Keratinocyte (primary cell): ENCODE measurements around the gene CCT7. TPM values are rescaled to one million over a fixed set of nuclear protein-coding genes. Genes with fewer than 3 reads are reported as not detected.

Experiments used
- DNase-seq: peaks from one replicate; pipeline ENCODE4 v3.0.0-alpha.2; 2011; ENCODE audit warnings: low read depth, missing footprints, low spot score
- FAIRE-seq: peaks from 2 replicates; lab custom pipeline; 2011; peaks lifted over from hg19 to GRCh38; lab: Jason Lieb, UNC
- H2AFZ ChIP-seq: 2 replicates; pipeline ENCODE4 v1.6.0; 2012; ENCODE audit warnings: low read length, control low read depth, inconsistent platforms; ENCODE audit not compliant: control insufficient read depth
- H3K27ac ChIP-seq: 2 replicates; pipeline ENCODE4 v1.5.1; 2011; ENCODE audit warnings: low read length; ENCODE audit not compliant: control insufficient read depth, insufficient read depth
- H3K27me3 ChIP-seq: 3 replicates; pipeline ENCODE4 v1.6.0; 2011; ENCODE audit warnings: low read length; ENCODE audit not compliant: control insufficient read depth, insufficient read depth; ENCODE audit errors: extremely low read depth
- H3K36me3 ChIP-seq, 2 experiments: 2 replicates in 1 of 2; 3 replicates in 1 of 2; pipeline ENCODE4 v1.5.1; 2011; ENCODE audit warnings: low read length in 2 of 2, mild to moderate bottlenecking in 1 of 2; ENCODE audit not compliant: control insufficient read depth in 2 of 2, insufficient read depth in 2 of 2; ENCODE audit errors: extremely low read depth in 1 of 2
- H3K4me1 ChIP-seq: 3 replicates; pipeline ENCODE4 v1.5.1; 2011; ENCODE audit warnings: low read length; ENCODE audit not compliant: control insufficient read depth, insufficient read depth; ENCODE audit errors: extremely low read depth
- H3K4me2 ChIP-seq: 3 replicates; pipeline ENCODE4 v1.6.0; 2011; ENCODE audit warnings: low read depth, low read length; ENCODE audit not compliant: control insufficient read depth, insufficient read depth; ENCODE audit errors: extremely low read depth
- H3K4me3 ChIP-seq, 3 experiments: fragments of 200-600 bp in 1 of 3; sonication (generic) in 1 of 3; 2 replicates in 2 of 3; 3 replicates in 1 of 3; pipeline ENCODE4 v1.5.1; 2011 to 2016; ENCODE audit warnings: low read length in 3 of 3, mild to moderate bottlenecking in 3 of 3, control low read depth in 2 of 3, inconsistent platforms in 1 of 3, low read depth in 1 of 3, mixed read lengths in 1 of 3, mixed run types in 1 of 3, moderate library complexity in 1 of 3; ENCODE audit not compliant: control insufficient read depth in 2 of 3, insufficient read depth in 2 of 3; ENCODE audit errors: extremely low read depth in 1 of 3
- H3K79me2 ChIP-seq: 2 replicates; pipeline ENCODE4 v1.6.0; 2012; ENCODE audit warnings: low read length; ENCODE audit not compliant: control insufficient read depth, insufficient read depth
- H3K9ac ChIP-seq: 3 replicates; pipeline ENCODE4 v1.6.0; 2011; ENCODE audit warnings: low read length; ENCODE audit not compliant: control insufficient read depth, insufficient read depth; ENCODE audit errors: extremely low read depth
- H3K9me1 ChIP-seq: 3 replicates; pipeline ENCODE4 v1.6.0; 2011; ENCODE audit warnings: low read length; ENCODE audit not compliant: control insufficient read depth, insufficient read depth; ENCODE audit errors: extremely low read depth
- H3K9me3 ChIP-seq: 2 replicates; pipeline ENCODE4 v1.5.1; 2012; ENCODE audit warnings: low read depth, low read length; ENCODE audit not compliant: control insufficient read depth
- H4K20me1 ChIP-seq: 3 replicates; pipeline ENCODE4 v1.6.0; 2011; ENCODE audit warnings: low read length; ENCODE audit not compliant: control insufficient read depth, insufficient read depth; ENCODE audit errors: extremely low read depth
- CTCF ChIP-seq, 3 experiments: IDR thresholded peaks in 1 of 3; conservative IDR thresholded peaks in 1 of 3; optimal IDR thresholded peaks in 1 of 3; 2 replicates in 2 of 3; 3 replicates in 1 of 3; pipeline versions ENCODE3 to v1.5.1; 2011; ENCODE audit warnings: low read length in 3 of 3, mild to moderate bottlenecking in 3 of 3, moderate library complexity in 2 of 3, control low read depth in 1 of 3, inconsistent platforms in 1 of 3; ENCODE audit not compliant: insufficient read depth in 2 of 3; ENCODE audit errors: extremely low read depth in 1 of 3
- EZH2 ChIP-seq: IDR thresholded peaks from one replicate; pipeline ENCODE4 v1.6.1; 2012; ENCODE audit warnings: inconsistent platforms, mild to moderate bottlenecking, low read length, moderate library complexity
- dilution Hi-C: fragments of 300-500 bp; cut with MboI; formaldehyde crosslinking; loops from one replicate; pipeline ENCODE4 v1.7.0; 2020; ENCODE audit warnings: low sequenced_read_pairs; ENCODE audit not compliant: extremely low pct_ligation_motif_present
- polyA plus RNA-seq, 5 experiments: library from polyadenylated mRNA; depleted of rRNA in 3 of 5; stranded (reverse) in 3 of 5; stranded (forward) in 1 of 5; unstranded in 1 of 5; fragments of >200 nt; gene quantifications; 1 replicate in 1 of 5; 2 replicates in 3 of 5; 3 replicates in 1 of 5; pipeline versions ENCODE4 v1.2.1 to v1.2.3, GENCODE V29; 2011 to 2012; ENCODE audit warnings: missing spikeins in 2 of 5, low read depth in 1 of 5, low replicate concordance in 1 of 5

Gene CCT7
- polyA plus RNA-seq, 1 donor (not counting 4 experiments of a cell fraction or from before 2014, with no cell fraction given), result 357 TPM

DNA sequence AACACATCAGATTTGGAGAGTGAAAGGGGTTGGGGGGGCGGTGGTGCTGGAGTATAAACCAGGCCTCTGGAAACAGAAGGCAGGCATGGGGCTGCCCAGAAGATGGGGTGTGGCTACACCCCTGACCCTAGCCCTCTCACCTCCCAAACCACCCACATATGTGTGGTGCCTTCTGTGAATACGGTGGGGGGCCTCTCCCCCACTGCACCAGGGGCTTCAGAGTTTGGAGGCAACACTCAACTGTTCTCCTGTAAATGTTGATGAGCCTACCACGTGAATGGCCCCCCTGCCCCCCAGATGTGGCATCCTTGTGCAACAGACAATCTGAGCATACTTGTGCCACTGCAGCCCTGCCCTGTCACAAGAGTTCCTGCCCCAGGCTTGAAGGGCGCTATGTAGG, 30.7 kb downstream of the CCT7 start:
- no peak for FAIRE-seq

GRCh38 chr2:73265298-73266060, 31.4 kb downstream of the CCT7 start:
- Histone ChIP-seq H3K36me3 (peaks cover 0 to 6% of the 10 kb centered on the region in 2 experiments), H3K4me3 (no peak overlapping the region), H2AFZ (no peak overlapping the region), H3K79me2 (no peaks in the 10 kb centered on the region), H3K9me1 (no peaks in the 10 kb centered on the region), H3K9me3 (no peaks in the 10 kb centered on the region), H3K9ac (no peak overlapping the region), H4K20me1 (no peaks in the 10 kb centered on the region), H3K4me2 (no peak overlapping the region), H3K4me1 (peaks cover 7% of the 10 kb centered on the region), H3K27ac (no peak overlapping the region), H3K27me3 (no peaks in the 10 kb centered on the region)
- DNase-seq (no peak), FAIRE-seq (no peak)
- TF ChIP-seq CTCF (optimal IDR thresholded peaks at IDR 0.05 in 1 of 3, IDR thresholded peaks at IDR 0.05 in 1 of 3, conservative IDR thresholded peaks at IDR 0.05 in 1 of 3; ENCODE audit: extremely low read depth in 1 of 3, insufficient read depth in 2 of 3, low read length in 3 of 3) (no peak), EZH2 (no peak)
- dilution Hi-C loops, result no loop called here

More for the DNA sequence above, 30.7 kb downstream of the CCT7 start:
- Histone ChIP-seq H4K20me1 (no peaks in the 10 kb centered on the region), H3K9me3 (no peaks in the 10 kb centered on the region), H3K79me2 (no peaks in the 10 kb centered on the region), H3K4me3 (no peak overlapping the region), H3K27me3 (no peaks in the 10 kb centered on the region), H3K9ac (no peak overlapping the region), H2AFZ (no peak overlapping the region), H3K9me1 (no peaks in the 10 kb centered on the region), H3K27ac (no peak overlapping the region), H3K4me2 (no peak overlapping the region), H3K36me3 (peaks cover 0 to 6% of the 10 kb centered on the region in 2 experiments), H3K4me1 (peaks cover 6% of the 10 kb centered on the region)
- dilution Hi-C loops, result no loop called here
- no peak for TF ChIP-seq EZH2
- TF ChIP-seq CTCF (optimal IDR thresholded peaks at IDR 0.05 in 1 of 3, IDR thresholded peaks at IDR 0.05 in 1 of 3, conservative IDR thresholded peaks at IDR 0.05 in 1 of 3; ENCODE audit: extremely low read depth in 1 of 3, insufficient read depth in 2 of 3, low read length in 3 of 3), result no peak
- DNase-seq, result no peak
